GM10266 (cell line): ENCODE measurements around the gene CETN2.

ENCODE experiments used
- DNase-seq: peaks from one replicate; pipeline ENCODE4 v3.0.0; 2012; ENCODE audit errors: extremely low spot score
- CTCF ChIP-seq: IDR thresholded peaks from 2 replicates; pipeline ENCODE4 v1.5.1; 2012; ENCODE audit warnings: mild to moderate bottlenecking, low read depth; ENCODE audit not compliant: control insufficient read depth, insufficient read depth; ENCODE audit errors: missing control alignments

The CETN2 gene

GRCh38 chrX:152830312-152831305 is at the start of gene CETN2, which contains the start of gene NSDHL:
TSS of gene CETN2 (minus strand) at chrX:152830757. CDS start at chrX:152830710, 47 bp downstream.
TSS of gene NSDHL (plus strand) at chrX:152831063. CDS start at chrX:152846325, 15,262 bp downstream.
- peak; percentile 88 for DNase-seq
- TF ChIP-seq CTCF: no peak

GRCh38 chrX:152878976-152879755 is 48.6 kb upstream of the CETN2 start:
- no peak for TF ChIP-seq CTCF
- no peak for DNase-seq

GRCh38 chrX:152876931-152877840 is 46.6 kb upstream of the CETN2 start:
- DNase-seq: no peak
- TF ChIP-seq CTCF: no peak

GRCh38 chrX:152873361-152873760 is 42.8 kb upstream of the CETN2 start:
- no peak for TF ChIP-seq CTCF
- no peak for DNase-seq

- DNase-seq: no peak
- TF ChIP-seq CTCF: no peak
Observed at GRCh38 chrX:152872522-152872921, 42.0 kb upstream of the CETN2 start.

GRCh38 chrX:152871260-152871659 is 40.7 kb upstream of the CETN2 start:
- DNase-seq: no peak
- TF ChIP-seq CTCF: no peak
